HAP-1 (cell line): ENCODE measurements around the gene IGLON5.
A peak's percentile ranks its signal among the peaks of the same experiment; 100 is the strongest.

Source experiments
- DNase-seq, 2 experiments: peaks; one replicate each; pipeline ENCODE4 v3.0.0-alpha.2; 2016 to 2020; ENCODE audit warnings: low spot score in 2 of 2
- H3K27me3 ChIP-seq: fragments of 250-450 bp; sonication (Bioruptor Pico); 2 replicates; pipeline ENCODE4 v1.5.1; 2020; ENCODE audit warnings: low read depth, mild to moderate bottlenecking, moderate library complexity
- H3K36me3 ChIP-seq: fragments of 250-450 bp; sonication (Bioruptor Pico); replicated peaks from 2 replicates; pipeline ENCODE4 v1.5.1; 2020; ENCODE audit warnings: mild to moderate bottlenecking
- H3K4me1 ChIP-seq: fragments of 250-450 bp; sonication (Bioruptor Pico); 2 replicates; pipeline ENCODE4 v1.5.1; 2020; ENCODE audit warnings: mild to moderate bottlenecking
- H3K4me3 ChIP-seq: fragments of 250-450 bp; sonication (Bioruptor Pico); 2 replicates; pipeline ENCODE4 v1.5.1; 2020; ENCODE audit warnings: mild to moderate bottlenecking, moderate library complexity
- H3K9me3 ChIP-seq: fragments of 250-450 bp; sonication (Bioruptor Pico); 2 replicates; pipeline ENCODE4 v1.5.1; 2020; ENCODE audit warnings: mild to moderate bottlenecking, moderate library complexity
- in situ Hi-C: fragments of 300-500 bp; cut with MboI; formaldehyde crosslinking; loops from 3 replicates; pipeline ENCODE4 v1.14.3; 2020; ENCODE audit warnings: low sequenced_read_pairs, inconsistent platforms, mixed read lengths

Gene IGLON5

DNA sequence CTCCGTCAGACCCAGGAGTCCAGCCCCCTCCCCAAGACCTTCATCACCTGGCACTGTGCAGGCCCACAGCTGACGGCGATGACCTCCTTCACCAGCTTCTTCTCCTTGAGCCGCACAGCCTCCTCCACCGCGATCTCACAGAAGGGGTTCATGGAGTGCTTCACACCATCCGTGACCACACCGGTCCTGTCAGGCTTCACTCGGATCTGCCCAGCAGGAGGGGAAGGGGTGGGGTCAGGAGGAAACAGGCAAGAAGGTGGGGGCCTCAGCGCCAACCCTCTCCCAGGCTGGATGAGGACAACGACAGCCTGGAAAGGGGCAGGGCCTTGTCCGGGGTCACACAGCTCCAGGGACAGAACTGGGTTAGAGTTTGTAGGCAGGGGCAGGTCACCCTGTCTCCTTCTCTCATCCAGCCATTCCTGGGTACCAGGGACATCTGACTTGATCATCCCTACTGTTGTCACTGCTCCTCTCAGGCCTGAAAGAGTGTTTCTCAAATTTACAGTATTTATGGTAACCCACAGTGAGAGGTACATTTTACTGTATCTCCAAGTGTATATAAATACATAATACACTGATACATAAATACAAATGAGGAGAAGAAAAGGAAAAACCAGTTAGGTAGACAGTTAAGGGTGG is 42.8 kb downstream of the IGLON5 start:
- no peaks in the 10 kb centered on the region for H3K27me3 ChIP-seq
- no peak overlapping the region for H3K4me3 ChIP-seq
- no peak for DNase-seq
- peaks cover 8% of the 10 kb centered on the region for H3K4me1 ChIP-seq
- in situ Hi-C loops, result no loop called here
- peaks cover 18% of the 10 kb centered on the region; the same call in 1 of the 2 replicates for H3K36me3 ChIP-seq
- H3K9me3 ChIP-seq, result no peaks in the 10 kb centered on the region

- Histone ChIP-seq H3K36me3 (peaks cover 18% of the 10 kb centered on the region; the same call in 1 of the 2 replicates), H3K27me3 (no peaks in the 10 kb centered on the region), H3K4me1 (peaks cover 8% of the 10 kb centered on the region), H3K4me3 (no peak overlapping the region), H3K9me3 (no peaks in the 10 kb centered on the region)
- peak; percentile 78 to 85 for DNase-seq
- in situ Hi-C loops, result no loop called here
These were observed 43.3 kb downstream of the IGLON5 start for GRCh38 chr19:51354742-51355148.

- Histone ChIP-seq H3K27me3 (no peaks in the 10 kb centered on the region), H3K4me3 (no peak overlapping the region), H3K9me3 (no peaks in the 10 kb centered on the region), H3K4me1 (peaks cover 8% of the 10 kb centered on the region), H3K36me3 (peaks cover 12% of the 10 kb centered on the region; the same call in 1 of the 2 replicates)
- no peak for DNase-seq
- in situ Hi-C loops, result no loop called here
These were observed 44.8 kb downstream of the IGLON5 start for GRCh38 chr19:51356159-51356801.

DNA sequence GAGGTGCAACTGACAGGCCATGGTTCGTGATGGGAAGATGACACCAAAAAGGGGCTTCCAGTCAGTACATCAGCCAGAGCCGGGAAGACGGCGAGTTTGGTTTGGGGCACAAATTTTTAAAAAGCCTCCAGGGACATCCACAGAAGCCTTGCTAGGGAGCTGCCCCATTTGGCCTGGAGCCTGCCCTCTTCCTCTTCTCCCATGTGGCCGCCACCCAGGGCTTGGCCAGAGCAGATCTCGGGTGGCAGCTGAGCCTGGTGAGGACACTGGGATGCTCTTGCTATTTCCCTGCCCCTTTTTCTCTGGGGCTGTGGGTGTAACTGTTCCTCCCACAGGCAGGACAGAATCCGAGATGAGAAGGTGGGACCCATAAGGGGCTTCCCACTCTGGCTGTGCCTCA is 46.5 kb downstream of the IGLON5 start:
- peaks cover 8% of the 10 kb centered on the region for H3K4me1 ChIP-seq
- H3K9me3 ChIP-seq, result no peaks in the 10 kb centered on the region
- in situ Hi-C loops, result no loop called here
- no peak for DNase-seq
- H3K4me3 ChIP-seq, result no peak overlapping the region
- H3K36me3 ChIP-seq, result peaks cover 4% of the 10 kb centered on the region; the same call in 1 of the 2 replicates
- no peaks in the 10 kb centered on the region for H3K27me3 ChIP-seq

- 0 out of 2 replicates have a peak, but pooled peaks cover 2% of the 10 kb centered on the region for H3K36me3 ChIP-seq
- H3K9me3 ChIP-seq, result no peaks in the 10 kb centered on the region
- no peak overlapping the region for H3K4me3 ChIP-seq
- in situ Hi-C loops, result no loop called here
- H3K27me3 ChIP-seq, result no peaks in the 10 kb centered on the region
- no peak for DNase-seq
- peaks cover 7% of the 10 kb centered on the region for H3K4me1 ChIP-seq
These were observed 47.9 kb downstream of the IGLON5 start for GRCh38 chr19:51359294-51359693.

GRCh38 chr19:51361239-51361638 is 49.8 kb downstream of the IGLON5 start:
- in situ Hi-C loops, result no loop called here
- no peaks in the 10 kb centered on the region for H3K9me3 ChIP-seq
- H3K27me3 ChIP-seq, result no peaks in the 10 kb centered on the region
- no peaks in the 10 kb centered on the region for H3K36me3 ChIP-seq
- no peak overlapping the region for H3K4me3 ChIP-seq
- no peak for DNase-seq
- H3K4me1 ChIP-seq, result no peaks in the 10 kb centered on the region

DNA sequence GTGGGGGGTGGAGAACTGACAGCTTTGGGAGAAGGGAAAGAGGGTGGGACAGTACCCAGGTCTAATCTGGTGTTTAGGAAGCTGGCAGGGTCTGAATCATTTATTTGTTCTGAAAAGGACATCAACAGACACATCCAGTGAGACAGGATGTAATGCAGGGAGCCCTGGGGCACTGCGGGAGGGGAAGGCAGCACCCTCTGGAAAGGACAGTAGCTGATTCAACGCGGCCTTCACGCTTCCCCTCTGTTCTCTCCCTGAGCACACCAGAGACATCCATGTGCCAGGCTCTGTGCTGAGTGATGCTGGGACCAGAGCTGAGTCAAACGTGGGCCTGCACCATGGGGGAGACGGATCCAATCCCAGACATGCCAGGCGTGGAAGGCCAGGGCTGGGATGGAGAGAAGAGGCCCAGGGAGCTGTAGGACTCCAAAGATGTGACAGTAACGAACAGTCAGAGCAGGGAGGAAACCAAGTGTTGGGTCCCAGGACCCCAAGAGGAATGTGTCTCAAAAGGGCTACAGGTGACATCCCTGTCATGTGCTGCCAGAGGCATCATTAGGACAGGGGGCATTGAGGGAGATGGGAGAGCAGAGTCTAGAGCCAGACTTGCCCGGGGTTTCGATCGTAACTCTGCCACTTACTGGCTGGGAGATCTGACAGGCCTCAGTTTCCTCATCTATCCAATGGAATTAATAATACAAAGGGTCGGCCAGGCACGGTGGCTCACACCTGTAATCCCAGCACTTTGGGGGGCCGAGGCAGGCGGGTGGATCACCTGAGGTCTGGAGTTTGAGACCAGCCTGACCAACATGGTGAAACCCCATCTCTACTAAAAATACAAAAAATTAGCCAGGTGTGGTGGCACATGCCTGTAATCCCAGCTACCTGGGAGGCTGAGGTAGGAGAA is 53.0 kb downstream of the IGLON5 start:
- Histone ChIP-seq H3K4me1 (peaks cover 4% of the 10 kb centered on the region; the same call in 1 of the 2 replicates), H3K9me3 (no peaks in the 10 kb centered on the region), H3K36me3 (no peaks in the 10 kb centered on the region), H3K27me3 (no peaks in the 10 kb centered on the region), H3K4me3 (no peak overlapping the region; the same call in 1 of the 2 replicates)
- no peak for DNase-seq
- in situ Hi-C loops, result no loop called here

- Histone ChIP-seq H3K4me3 (peak overlapping the region; percentile 79), H3K36me3 (no peaks in the 10 kb centered on the region), H3K4me1 (peaks cover 4% of the 10 kb centered on the region; the same call in 1 of the 2 replicates), H3K27me3 (no peaks in the 10 kb centered on the region), H3K9me3 (no peaks in the 10 kb centered on the region)
- in situ Hi-C loops, result no loop called here
- DNase-seq, result peak in 1 of 2 experiments; percentile 49
These were observed 53.9 kb downstream of the IGLON5 start for GRCh38 chr19:51365211-51365964.

DNA sequence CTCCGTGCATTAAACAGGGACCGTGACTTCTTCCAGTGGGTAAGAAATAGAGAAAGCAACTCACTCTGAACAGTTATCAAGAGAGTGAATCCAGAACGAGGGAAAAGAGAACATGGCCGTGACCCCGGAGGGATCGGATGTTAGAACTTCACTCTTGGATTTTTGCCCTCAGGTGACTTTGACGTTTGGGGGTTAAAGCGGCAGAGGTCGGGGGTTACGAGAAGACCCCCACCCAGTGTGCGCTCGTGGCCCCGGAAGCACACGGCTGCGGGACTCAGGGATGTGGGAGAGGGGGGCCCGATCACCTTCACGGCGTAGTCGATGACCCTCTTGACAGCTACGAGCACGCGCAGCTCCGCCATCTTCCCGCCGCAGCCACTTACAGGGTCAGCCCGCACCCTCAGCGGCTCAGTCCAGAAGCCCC is 54.5 kb downstream of the IGLON5 start, which contains the start of gene ETFB:
TSS of gene ETFB (minus strand) at position 424 of the 424 bp plus-strand sequence. CDS start at position 362, 62 bp downstream.
- in situ Hi-C loops, result no loop called here
- Histone ChIP-seq H3K27me3 (no peaks in the 10 kb centered on the region), H3K4me3 (peak within 1 kb of the TSS; percentile 79), H3K9me3 (no peaks in the 10 kb centered on the region), H3K4me1 (peaks cover 4% of the 10 kb centered on the region; the same call in 1 of the 2 replicates), H3K36me3 (no peaks in the 10 kb centered on the region)
- DNase-seq, result no peak

- peak overlapping the region; percentile 79 for H3K4me3 ChIP-seq
These were observed 55.2 kb downstream of the IGLON5 start for GRCh38 chr19:51366389-51367254.

DNA sequence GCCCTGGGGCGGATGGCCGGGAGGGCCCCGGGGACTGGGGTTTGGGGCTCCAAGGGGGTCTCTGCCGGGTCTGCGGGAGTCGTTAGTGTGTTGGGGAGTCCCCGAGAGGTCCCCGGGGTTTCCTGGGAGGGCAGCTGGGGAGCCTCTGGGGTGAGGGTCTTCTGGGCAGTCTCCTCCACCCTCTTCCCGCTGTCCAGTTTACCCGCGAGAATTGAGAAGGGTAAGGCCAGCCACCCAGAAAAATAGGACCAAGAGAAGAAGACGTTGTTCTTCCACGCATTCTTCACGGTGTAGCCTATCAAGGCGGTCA is 55.8 kb downstream of the IGLON5 start:
- H3K4me1 ChIP-seq, result peaks cover 4% of the 10 kb centered on the region; the same call in 1 of the 2 replicates
- peak overlapping the region; percentile 79 for H3K4me3 ChIP-seq
- no peak for DNase-seq
- H3K9me3 ChIP-seq, result no peaks in the 10 kb centered on the region
- in situ Hi-C loops, result no loop called here
- no peaks in the 10 kb centered on the region for H3K36me3 ChIP-seq
- no peaks in the 10 kb centered on the region for H3K27me3 ChIP-seq

More at GRCh38 chr19:51366389-51367254, 55.2 kb downstream of the IGLON5 start:
- in situ Hi-C loops, result no loop called here
- no peaks in the 10 kb centered on the region for H3K36me3 ChIP-seq
- no peaks in the 10 kb centered on the region for H3K9me3 ChIP-seq
- H3K4me1 ChIP-seq, result peaks cover 4% of the 10 kb centered on the region; the same call in 1 of the 2 replicates
- peak; percentile 99 for DNase-seq
- no peaks in the 10 kb centered on the region for H3K27me3 ChIP-seq

- in situ Hi-C loops, result no loop called here
- no peaks in the 10 kb centered on the region for H3K27me3 ChIP-seq
- no peaks in the 10 kb centered on the region for H3K36me3 ChIP-seq
- H3K9me3 ChIP-seq, result no peaks in the 10 kb centered on the region
- peak; percentile 98 to 100 for DNase-seq
- peak overlapping the region; percentile 79 for H3K4me3 ChIP-seq
- H3K4me1 ChIP-seq, result peaks cover 4% of the 10 kb centered on the region; the same call in 1 of the 2 replicates
These were observed 56.3 kb downstream of the IGLON5 start for GRCh38 chr19:51367565-51368365.
